HepG2 (cell line): ENCODE results near the gene RNF150. TPM values are rescaled to one million over a fixed set of nuclear protein-coding genes. Genes with fewer than 3 reads are reported as not detected.

Source experiments
- ATAC-seq: fragments of 200-7000 bp; cut with Tn5 transposase; 3 replicates; pipeline ENCODE4 v1.9.1; 2020; ENCODE audit warnings: mild to moderate bottlenecking, moderate library complexity
- BruUV-seq: library from RNA; stranded (reverse); fragments of 400-500 nt; replicated peaks from 2 replicates; lab custom pipeline; 2021; lab: Mats Ljungman, UMichigan
- CTCF ChIA-PET: fragments of 300-600 bp; formaldehyde crosslinking; extraction: SDS; loops from one replicate; lab custom pipeline; 2021; ENCODE audit warnings: low total read pairs, inconsistent platforms, low intra/inter-chr PET ratio; lab: Yijun Ruan, JAX
- POLR2A ChIA-PET: fragments of 350-600 bp; sonication (Branson Sonifier 250); formaldehyde crosslinking; loops from one replicate; lab custom pipeline; 2020; ENCODE audit warnings: antibody characterized with exemption, inconsistent platforms; lab: Yijun Ruan, JAX
- DNase-seq: peaks from one replicate; pipeline ENCODE4 v3.0.0-alpha.2; 2015; ENCODE audit warnings: low spot score
- FAIRE-seq: peaks from 3 replicates; lab custom pipeline; 2011; peaks lifted over from hg19 to GRCh38; lab: Jason Lieb, UNC
- H2AFZ ChIP-seq: one replicate; pipeline ENCODE4 v1.6.1; 2011; ENCODE audit warnings: low read length, inconsistent platforms
- H3K27ac ChIP-seq: fragments of 300-600 bp; 3 replicates; pipeline ENCODE4 v1.8.0; 2011; ENCODE audit warnings: mixed run types, mild to moderate bottlenecking, mixed read lengths, low read length, inconsistent platforms; ENCODE audit not compliant: insufficient read depth; ENCODE audit errors: extremely low read length
- H3K27me3 ChIP-seq, 2 experiments: fragments of 200-600 bp in 1 of 2; 2 replicates in 1 of 2; 3 replicates in 1 of 2; pipeline versions ENCODE4 v1.6.0 to v1.8.0; 2011; ENCODE audit warnings: low read length in 2 of 2, mild to moderate bottlenecking in 2 of 2, moderate library complexity in 2 of 2, inconsistent platforms in 1 of 2; ENCODE audit not compliant: insufficient read depth in 2 of 2, control insufficient read depth in 1 of 2
- H3K36me3 ChIP-seq, 2 experiments: fragments of 200-600 bp in 1 of 2; replicated peaks in 1 of 2; 2 replicates in 1 of 2; 3 replicates in 1 of 2; pipeline versions ENCODE4 v1.5.1 to v1.8.0; 2011; ENCODE audit warnings: low read length in 2 of 2, inconsistent platforms in 1 of 2; ENCODE audit not compliant: insufficient read depth in 2 of 2, control insufficient read depth in 1 of 2
- H3K4me1 ChIP-seq: 2 replicates; pipeline ENCODE4 v1.5.1; 2012; ENCODE audit warnings: low read length, inconsistent platforms; ENCODE audit not compliant: insufficient read depth
- H3K4me2 ChIP-seq: 2 replicates; pipeline ENCODE4 v1.6.0; 2011; ENCODE audit warnings: low read depth, low read length, inconsistent platforms
- H3K4me3 ChIP-seq, 3 experiments: fragments of 200-600 bp in 1 of 3; sonication (generic), shearing (Covaris generic) in 1 of 3; replicated peaks in 1 of 3; 2 replicates each; pipeline ENCODE4 v1.5.1; 2011 to 2016; ENCODE audit warnings: low read length in 3 of 3, inconsistent platforms in 2 of 3, low read depth in 2 of 3, mild to moderate bottlenecking in 2 of 3, control low read depth in 1 of 3, mixed read lengths in 1 of 3; ENCODE audit not compliant: insufficient read depth in 1 of 3
- H3K79me2 ChIP-seq: one replicate; pipeline ENCODE4 v1.6.1; 2011; ENCODE audit warnings: low read length, inconsistent platforms; ENCODE audit not compliant: insufficient read depth
- H3K9ac ChIP-seq: 2 replicates; pipeline ENCODE4 v1.6.0; 2011; ENCODE audit warnings: mild to moderate bottlenecking, low read depth, low read length, inconsistent platforms; ENCODE audit not compliant: insufficient read depth
- H3K9me3 ChIP-seq: 2 replicates; pipeline ENCODE4 v1.5.1; 2012; ENCODE audit warnings: mild to moderate bottlenecking, low read length
- H4K20me1 ChIP-seq: 2 replicates; pipeline ENCODE4 v1.6.0; 2011; ENCODE audit warnings: inconsistent platforms, mild to moderate bottlenecking, low read length, moderate library complexity; ENCODE audit not compliant: insufficient read depth
- AKNA ChIP-seq: sonication (generic); formaldehyde crosslinking; IDR thresholded peaks from 2 replicates; pipeline ENCODE4 v1.4.0; 2020; ENCODE audit warnings: missing genetic modification reagents, borderline replicate concordance
- ATF1 ChIP-seq: IDR thresholded peaks from 2 replicates; pipeline ENCODE4 v1.6.1; 2016; ENCODE audit warnings: mild to moderate bottlenecking, control low read depth
- HNRNPUL1 ChIP-seq: fragments of 200-400 bp; formaldehyde crosslinking; IDR thresholded peaks from 2 replicates; pipeline ENCODE4 v1.6.1; 2017; ENCODE audit warnings: low read depth, mild to moderate bottlenecking, low read length, moderate library complexity
- NR3C1 ChIP-seq: sonication (generic); formaldehyde crosslinking; IDR thresholded peaks from 2 replicates; pipeline ENCODE4 v1.4.0; 2020; ENCODE audit warnings: missing genetic modification reagents
- SIX4 ChIP-seq: sonication (generic); formaldehyde crosslinking; IDR thresholded peaks from 2 replicates; pipeline ENCODE4 v1.4.0; 2020; ENCODE audit warnings: missing genetic modification reagents
- TFDP1 ChIP-seq: IDR thresholded peaks from 2 replicates; pipeline ENCODE4 v1.6.1; 2016; ENCODE audit warnings: missing compliant biosample characterization, missing genetic modification reagents, borderline replicate concordance
- ZBTB38 ChIP-seq: sonication (generic); formaldehyde crosslinking; IDR thresholded peaks from 2 replicates; pipeline ENCODE4 v1.5.1; 2020; ENCODE audit warnings: mild to moderate bottlenecking, missing genetic modification reagents
- ZNF124 ChIP-seq: sonication (generic); formaldehyde crosslinking; IDR thresholded peaks from 2 replicates; pipeline ENCODE4 v1.4.0; 2020; ENCODE audit warnings: missing genetic modification reagents
- ZNF160 ChIP-seq: sonication (generic); formaldehyde crosslinking; IDR thresholded peaks from 2 replicates; pipeline ENCODE4 v1.8.0; 2022; ENCODE audit warnings: mild to moderate bottlenecking, inconsistent platforms, missing genetic modification reagents
- ZNF263 ChIP-seq: sonication (generic); formaldehyde crosslinking; IDR thresholded peaks from 2 replicates; pipeline ENCODE4 v1.4.0; 2020; ENCODE audit warnings: missing genetic modification reagents
- ZNF644 ChIP-seq: IDR thresholded peaks from 2 replicates; pipeline ENCODE4 v1.6.1; 2016; ENCODE audit warnings: low read depth
- WGBS: methylation state at CpG from one replicate; pipeline ENCODE4 v1.1.6; 2017; ENCODE audit warnings: low lambda C conversion rate; 5-methylcytosine and 5-hydroxymethylcytosine counted together
- in situ Hi-C: cut with HindIII; loops from 2 replicates; pipeline ENCODE4 v1.10.0; 2017; ENCODE audit warnings: low pct_unique_long_range_greater_than_20kb; ENCODE audit not compliant: extremely low pct_ligation_motif_present
- intact Hi-C: fragments of 100-400 bp; cut with micrococcal nuclease; formaldehyde crosslinking; loops from one replicate; pipeline ENCODE4 v1.10.0; 2022; ENCODE audit not compliant: unreplicated experiment
- polyA plus RNA-seq, 8 experiments: library from polyadenylated mRNA; depleted of rRNA in 3 of 8; stranded (reverse) in 7 of 8; unstranded in 1 of 8; fragments of >200 nt; fragmentation: Illumina TruSeq in 4 of 8; extraction: Trizol in 4 of 8; gene quantifications; 2 replicates each; pipeline versions ENCODE4 v1.2.1 to v1.2.3, GENCODE V29; 2011 to 2016; ENCODE audit warnings: low read depth in 4 of 8, missing spikeins in 1 of 8, mixed read lengths in 1 of 8; ENCODE audit not compliant: insufficient read depth in 1 of 8
- total RNA-seq, 5 experiments: library from RNA; depleted of rRNA; stranded (reverse); fragments of >200 nt; fragmentation: Illumina TruSeq; extraction: Trizol; gene quantifications; 2 replicates each; pipeline ENCODE4 v1.2.3, GENCODE V29; 2016; ENCODE audit warnings: low read depth in 1 of 5
- TF ChIP-seq, protein P1 (sequence below): IDR thresholded peaks from 2 replicates; pipeline ENCODE4 v1.6.1; 2018; ENCODE audit warnings: missing genetic modification reagents
- TF ChIP-seq, protein P2 (sequence below): sonication (generic); formaldehyde crosslinking; IDR thresholded peaks from 2 replicates; pipeline ENCODE4 v1.8.0; 2022; ENCODE audit warnings: missing genetic modification reagents, mild to moderate bottlenecking, borderline replicate concordance

RNF150 gene
- total and polyA plus RNA-seq, 2 of the 13 experiments (the other 11 are each of a cell fraction or from before 2014, with no cell fraction given) = 0.02 to 0.03 TPM

DNA sequence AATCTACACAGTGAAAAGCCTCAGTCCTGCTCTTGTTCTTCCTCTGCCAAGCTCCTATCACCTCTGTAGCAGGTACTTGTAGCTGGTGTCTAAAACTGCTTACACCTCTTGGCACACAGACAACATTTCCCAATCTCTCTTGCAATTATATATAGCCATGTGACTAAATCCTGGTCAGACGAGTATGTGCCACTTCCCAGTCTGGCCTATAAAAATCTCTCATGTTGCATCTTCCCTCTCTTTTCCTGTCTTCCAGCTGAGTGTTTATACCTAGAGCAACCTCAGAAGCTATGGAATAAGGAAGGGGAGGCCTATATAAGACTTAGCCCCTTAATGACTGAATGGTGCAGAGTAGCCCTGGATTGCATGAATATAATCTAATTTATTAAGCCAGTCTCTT, 105.8 kb downstream of the RNF150 start (continued):
- TF ChIP-seq AKNA (CRISPR knock-in tag) = no peak
- TF ChIP-seq, all 625 proteins: peak for 0

DNA sequence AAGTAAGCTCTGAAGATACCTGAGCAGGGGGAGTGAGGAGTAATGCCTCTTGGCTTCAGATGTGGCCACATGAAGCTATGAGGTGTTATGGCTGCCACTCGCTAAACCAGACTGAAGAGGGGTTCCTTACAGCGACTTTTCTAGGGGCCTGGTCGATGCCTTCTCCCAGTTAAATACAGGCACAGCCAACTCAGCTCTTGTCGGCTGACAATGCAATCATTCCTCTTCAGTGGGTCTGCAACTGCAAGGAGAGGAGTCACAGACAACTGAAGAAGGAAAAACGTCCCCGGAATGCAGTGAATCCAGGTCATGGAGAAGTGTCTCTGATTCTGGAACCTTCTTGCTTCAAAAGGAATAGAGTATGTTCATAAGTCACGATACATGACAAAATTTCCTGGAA, 106.4 kb downstream of the RNF150 start:
- Histone ChIP-seq H3K4me3 (no peak overlapping the region), H3K36me3 (no peaks in the 10 kb centered on the region), H3K27ac (no peak overlapping the region), H3K4me1 (no peaks in the 10 kb centered on the region), H3K9ac (no peak overlapping the region), H3K79me2 (no peaks in the 10 kb centered on the region), H3K27me3 (no peaks in the 10 kb centered on the region; a peak in 1 of 5 replicates), H2AFZ (no peak overlapping the region), H4K20me1 (no peaks in the 10 kb centered on the region), H3K9me3 (no peaks in the 10 kb centered on the region), H3K4me2 (no peak overlapping the region)
- CTCF ChIA-PET = no interaction called here
- WGBS = 28% methylated on average over 5 of the region's 7 CpGs
- no TSS peak for BruUV-seq
- intact Hi-C loops = no loop called here
- POLR2A ChIA-PET = no interaction called here
- ATAC-seq (no peak), DNase-seq (no peak), FAIRE-seq (no peak)
- in situ Hi-C loops = no loop called here
- TF ChIP-seq SIX4 (CRISPR knock-in tag) (no peak), ZNF160 (CRISPR knock-in tag) (no peak), ZBTB38 (no peak), ZNF124 (CRISPR knock-in tag) (no peak), NR3C1 (CRISPR knock-in tag) (no peak), HNRNPUL1 (no peak), ATF1 (CRISPR knock-in tag) (no peak), TFDP1 (CRISPR knock-in tag) (no peak), ZNF644 (CRISPR knock-in tag) (no peak), ZNF263 (CRISPR knock-in tag) (no peak)
- TF ChIP-seq, protein P1, sequence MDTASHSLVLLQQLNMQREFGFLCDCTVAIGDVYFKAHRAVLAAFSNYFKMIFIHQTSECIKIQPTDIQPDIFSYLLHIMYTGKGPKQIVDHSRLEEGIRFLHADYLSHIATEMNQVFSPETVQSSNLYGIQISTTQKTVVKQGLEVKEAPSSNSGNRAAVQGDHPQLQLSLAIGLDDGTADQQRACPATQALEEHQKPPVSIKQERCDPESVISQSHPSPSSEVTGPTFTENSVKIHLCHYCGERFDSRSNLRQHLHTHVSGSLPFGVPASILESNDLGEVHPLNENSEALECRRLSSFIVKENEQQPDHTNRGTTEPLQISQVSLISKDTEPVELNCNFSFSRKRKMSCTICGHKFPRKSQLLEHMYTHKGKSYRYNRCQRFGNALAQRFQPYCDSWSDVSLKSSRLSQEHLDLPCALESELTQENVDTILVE (CRISPR knock-in tag) = no peak
- TF ChIP-seq, protein P2, sequence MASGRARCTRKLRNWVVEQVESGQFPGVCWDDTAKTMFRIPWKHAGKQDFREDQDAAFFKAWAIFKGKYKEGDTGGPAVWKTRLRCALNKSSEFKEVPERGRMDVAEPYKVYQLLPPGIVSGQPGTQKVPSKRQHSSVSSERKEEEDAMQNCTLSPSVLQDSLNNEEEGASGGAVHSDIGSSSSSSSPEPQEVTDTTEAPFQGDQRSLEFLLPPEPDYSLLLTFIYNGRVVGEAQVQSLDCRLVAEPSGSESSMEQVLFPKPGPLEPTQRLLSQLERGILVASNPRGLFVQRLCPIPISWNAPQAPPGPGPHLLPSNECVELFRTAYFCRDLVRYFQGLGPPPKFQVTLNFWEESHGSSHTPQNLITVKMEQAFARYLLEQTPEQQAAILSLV (CRISPR knock-in tag) = no peak
